Stimulated activated CD4-positive, alpha-beta T cell treated with anti-CD3 and anti-CD28 coated beads, Interleukin-2, amount 100 ng/mL, for 4 hours (primary cell): Measurements from ENCODE around the gene MAFB.

Source experiments
- DNase-seq: peaks from one replicate; pipeline ENCODE4 v3.0.0-alpha.2; 2020; ENCODE audit warnings: low read depth

Gene MAFB

GRCh38 chr20:40655451-40655850, 33.6 kb downstream of the MAFB start:
- no peak for DNase-seq

GRCh38 chr20:40654876-40655275, 34.2 kb downstream of the MAFB start:
- DNase-seq = no peak

DNA sequence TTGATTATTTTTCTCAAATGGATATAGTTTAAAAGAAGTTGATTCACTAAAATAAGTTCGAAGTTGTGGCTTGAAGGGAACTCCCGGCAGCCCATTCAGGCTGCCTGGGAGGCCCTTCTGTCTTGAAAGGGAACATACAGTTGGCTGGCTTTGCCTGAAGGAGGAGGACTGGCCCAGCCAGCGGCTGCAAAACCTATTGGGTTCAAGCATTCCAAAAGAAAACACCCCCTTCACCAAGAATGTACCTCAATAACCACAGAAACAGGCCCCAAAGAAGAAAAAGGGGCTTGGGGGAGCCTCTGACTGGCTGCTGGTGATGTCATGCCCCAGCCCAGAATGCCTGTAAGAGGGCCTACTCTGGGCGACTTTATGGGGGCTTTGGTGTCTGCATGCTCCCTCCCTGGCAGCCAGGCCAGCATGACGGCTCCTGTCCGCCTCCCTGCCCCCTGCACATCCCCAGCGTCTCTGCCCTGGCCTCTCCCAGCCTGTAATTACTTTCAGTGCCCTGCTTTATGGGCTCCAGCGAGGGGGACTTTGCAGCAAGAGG, 36.5 kb downstream of the MAFB start:
- DNase-seq = no peak

DNA sequence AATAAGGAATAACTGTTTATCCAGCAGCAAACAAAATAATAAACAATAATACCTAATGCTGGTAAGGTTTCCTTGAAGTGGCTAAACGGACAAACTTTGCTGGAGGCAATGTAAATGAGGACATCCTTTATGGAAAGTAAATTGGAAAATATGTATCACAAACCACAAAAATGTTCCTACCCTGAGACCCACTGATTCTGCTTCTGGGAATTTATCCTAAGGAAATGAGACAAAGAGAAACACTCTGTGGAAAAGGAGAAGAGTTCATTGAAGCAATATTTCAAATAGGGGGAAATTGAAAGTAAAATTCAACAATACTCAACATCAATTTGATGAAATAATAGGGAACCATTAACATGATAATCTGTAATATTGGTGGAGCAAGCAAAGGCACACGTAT, 37.9 kb downstream of the MAFB start:
- no peak for DNase-seq

DNA sequence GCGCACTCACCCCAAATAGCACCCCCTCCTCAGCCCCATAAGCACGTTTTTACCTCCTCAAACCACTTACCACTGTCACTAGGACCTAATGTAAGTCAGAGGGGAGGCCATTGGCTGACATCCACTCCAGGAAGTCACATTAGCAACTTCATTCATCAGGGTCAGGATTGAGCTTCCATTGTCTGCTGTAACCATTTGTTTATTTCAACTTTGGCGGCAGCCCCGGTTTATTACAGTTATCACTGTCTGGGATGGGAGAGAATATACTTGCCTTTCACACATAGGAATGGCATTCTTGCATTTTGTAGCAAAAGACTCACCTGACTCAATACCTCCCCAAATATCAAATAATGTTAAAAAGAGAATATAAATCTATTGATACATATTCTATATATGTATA, 38.3 kb downstream of the MAFB start:
- no peak for DNase-seq

GRCh38 chr20:40648210-40649072, 40.6 kb downstream of the MAFB start:
- DNase-seq = no peak

- no peak for DNase-seq
These were observed 42.2 kb downstream of the MAFB start for GRCh38 chr20:40646813-40647212.

GRCh38 chr20:40646361-40646760, 42.7 kb downstream of the MAFB start:
- DNase-seq = no peak

DNA sequence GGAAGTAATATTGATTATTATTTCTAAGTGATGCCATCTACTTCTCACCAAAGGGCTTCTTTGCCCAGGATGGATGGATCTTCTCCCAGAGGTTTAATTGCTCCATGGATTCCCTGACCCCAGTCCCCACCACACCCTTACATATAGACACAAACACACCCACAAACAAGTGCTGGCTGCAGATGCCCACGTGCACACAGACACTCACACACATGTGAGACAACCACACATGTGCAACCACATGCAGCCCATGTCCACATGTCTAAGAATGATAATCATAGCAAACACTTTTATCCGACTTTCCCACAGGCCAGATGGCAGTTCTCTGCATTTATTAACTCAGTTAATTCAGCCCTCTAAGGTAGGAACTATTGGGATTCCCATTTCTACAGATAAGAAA, 44.2 kb downstream of the MAFB start:
- no peak for DNase-seq

GRCh38 chr20:40643891-40644290, 45.1 kb downstream of the MAFB start:
- DNase-seq = no peak

- DNase-seq = no peak
These were observed 47.2 kb downstream of the MAFB start for GRCh38 chr20:40641809-40642208.

DNA sequence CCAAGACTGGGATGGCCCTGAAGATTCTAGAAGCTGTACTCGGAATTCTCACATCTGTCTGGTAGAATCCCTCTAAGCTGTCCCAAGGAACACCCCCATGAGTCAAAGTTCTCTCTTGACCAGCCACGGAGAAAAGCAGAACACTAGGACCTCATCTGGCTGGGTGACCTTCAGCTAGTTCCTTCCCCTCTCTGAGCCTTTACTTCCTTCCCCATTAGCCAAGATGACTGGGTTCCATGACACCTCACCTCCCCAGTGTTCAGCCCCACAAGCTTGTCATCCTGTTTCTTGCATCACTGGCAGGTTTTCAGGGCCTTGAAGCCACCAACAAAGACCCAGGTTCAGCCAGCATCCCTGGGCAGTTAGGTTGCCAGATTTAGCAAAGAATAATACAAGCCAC, 47.8 kb downstream of the MAFB start:
- no peak for DNase-seq

GRCh38 chr20:40640667-40641066, 48.4 kb downstream of the MAFB start:
- DNase-seq = no peak

DNA sequence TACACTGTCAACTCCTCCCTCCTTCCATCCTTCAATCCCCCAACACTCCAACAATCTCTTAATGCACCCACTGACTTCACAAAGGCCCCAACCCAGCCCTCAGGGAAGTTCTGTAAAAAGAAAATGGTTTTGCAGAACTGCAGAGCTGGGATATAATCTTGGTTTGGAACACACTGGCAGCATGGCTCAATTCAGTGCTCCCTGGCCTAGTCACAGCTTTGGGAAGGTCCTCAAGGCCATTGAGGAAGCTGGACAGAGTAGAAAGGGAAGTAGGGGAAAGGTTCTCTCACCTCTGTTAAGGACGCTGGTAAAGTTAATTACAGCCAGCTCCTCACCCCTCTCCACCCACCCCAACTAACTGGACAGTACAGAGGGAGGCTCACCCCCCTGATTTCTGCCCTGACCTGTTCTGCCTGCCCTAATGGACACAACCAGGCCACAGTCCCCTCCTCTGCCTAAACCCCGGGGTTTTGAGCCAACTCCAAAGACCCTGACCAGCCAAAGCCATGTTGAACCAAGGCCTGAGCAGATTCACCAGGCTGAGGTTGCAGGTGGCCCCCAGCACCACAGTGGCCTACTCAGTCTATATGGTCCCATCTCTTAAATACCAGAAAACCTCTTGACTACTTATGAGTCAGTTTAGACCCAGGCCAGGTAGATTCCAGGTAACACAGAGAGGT, 49.2 kb downstream of the MAFB start:
- DNase-seq = no peak

DNA sequence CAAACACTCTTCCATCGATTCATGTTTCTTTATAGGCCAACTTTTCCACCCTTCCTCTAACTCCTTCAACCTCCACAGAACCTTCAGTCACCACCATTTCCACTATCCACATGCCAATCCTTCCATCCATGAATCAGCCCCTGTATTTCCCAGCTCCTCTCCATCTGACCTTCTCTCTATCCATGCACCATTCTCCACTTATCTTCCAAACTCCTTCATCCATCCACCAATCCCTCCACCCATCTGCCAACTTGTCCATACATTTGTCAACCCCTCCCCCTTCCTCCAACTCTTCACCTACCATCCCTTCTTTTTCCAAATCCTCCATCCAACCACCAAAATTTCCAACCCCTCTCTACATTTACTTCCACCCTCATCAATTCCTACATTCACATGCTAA, 49.9 kb downstream of the MAFB start:
- DNase-seq = no peak

DNA sequence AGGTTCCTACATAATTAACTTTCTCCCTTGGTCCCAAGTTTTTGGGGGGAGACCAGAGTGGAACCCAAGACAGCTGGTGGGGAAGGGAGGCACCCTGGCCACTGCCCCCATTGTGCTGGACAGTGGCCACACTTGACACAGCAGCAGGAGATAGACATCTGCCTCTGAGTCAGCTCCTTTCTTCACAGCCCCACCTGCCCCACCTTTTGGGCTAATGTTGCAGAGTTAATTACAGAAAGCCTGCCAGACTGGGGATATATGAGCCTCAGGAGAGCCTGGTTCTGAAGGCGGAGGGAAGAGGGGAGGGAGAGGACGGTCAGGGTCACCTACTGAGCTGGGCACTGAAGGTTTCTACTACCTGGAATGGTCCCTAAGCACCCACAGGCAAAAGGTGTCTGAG, 50.6 kb downstream of the MAFB start:
- no peak for DNase-seq

- no peak for DNase-seq
These were observed 51.9 kb downstream of the MAFB start for GRCh38 chr20:40637176-40637575.

- no peak for DNase-seq
These were observed 52.5 kb downstream of the MAFB start for GRCh38 chr20:40636486-40636885.

- DNase-seq = no peak
These were observed 53.1 kb downstream of the MAFB start for GRCh38 chr20:40635971-40636370.
